Endothelial cell (in vitro differentiated cells): ENCODE measurements around the gene KRT4. TPM values are rescaled to one million over a fixed set of nuclear protein-coding genes. Genes with fewer than 3 reads are reported as not detected.

Experiments
- DNase-seq: peaks from one replicate; pipeline ENCODE4 v3.0.0; 2021; ENCODE audit warnings: low spot score
- H3K27ac Mint-ChIP-seq: one replicate; pipeline ENCODE4 v1.8.0; 2021; ENCODE audit warnings: mixed read lengths, inconsistent platforms; ENCODE audit not compliant: unreplicated experiment
- H3K27me3 Mint-ChIP-seq: one replicate; pipeline ENCODE4 v1.8.0; 2021; ENCODE audit warnings: mild to moderate bottlenecking, moderate library complexity, mixed read lengths, inconsistent platforms; ENCODE audit not compliant: unreplicated experiment
- H3K36me3 Mint-ChIP-seq: one replicate; pipeline ENCODE4 v1.8.0; 2021; ENCODE audit warnings: mild to moderate bottlenecking, low read depth, mixed read lengths, inconsistent platforms; ENCODE audit not compliant: unreplicated experiment
- H3K4me1 Mint-ChIP-seq: one replicate; pipeline ENCODE4 v1.8.0; 2021; ENCODE audit warnings: mild to moderate bottlenecking, mixed read lengths, inconsistent platforms; ENCODE audit not compliant: unreplicated experiment
- H3K4me3 Mint-ChIP-seq: one replicate; pipeline ENCODE4 v1.8.0; 2021; ENCODE audit warnings: mild to moderate bottlenecking, mixed read lengths, inconsistent platforms; ENCODE audit not compliant: unreplicated experiment
- H3K9me3 Mint-ChIP-seq: one replicate; pipeline ENCODE4 v1.8.0; 2021; ENCODE audit warnings: mixed read lengths, inconsistent platforms; ENCODE audit not compliant: unreplicated experiment
- total RNA-seq: library from RNA; stranded (reverse); fragmentation: NEBNext Ultra II Directional; extraction: Animal tissue kit (Norgen Biotek cat#: 25700); gene quantifications from one replicate; pipeline ENCODE4 v1.2.1, GENCODE V29; 2021; ENCODE audit not compliant: unreplicated experiment
- TF ChIP-seq, protein P1 (sequence below): fragments of 200-600 bp; sonication (generic); IDR thresholded peaks from one replicate; pipeline ENCODE4 v1.5.0; 2021; ENCODE audit warnings: antibody characterized with exemption; ENCODE audit not compliant: unreplicated experiment

The KRT4 gene
- total RNA-seq, 1 donor from 2014 or later: not detected

DNA sequence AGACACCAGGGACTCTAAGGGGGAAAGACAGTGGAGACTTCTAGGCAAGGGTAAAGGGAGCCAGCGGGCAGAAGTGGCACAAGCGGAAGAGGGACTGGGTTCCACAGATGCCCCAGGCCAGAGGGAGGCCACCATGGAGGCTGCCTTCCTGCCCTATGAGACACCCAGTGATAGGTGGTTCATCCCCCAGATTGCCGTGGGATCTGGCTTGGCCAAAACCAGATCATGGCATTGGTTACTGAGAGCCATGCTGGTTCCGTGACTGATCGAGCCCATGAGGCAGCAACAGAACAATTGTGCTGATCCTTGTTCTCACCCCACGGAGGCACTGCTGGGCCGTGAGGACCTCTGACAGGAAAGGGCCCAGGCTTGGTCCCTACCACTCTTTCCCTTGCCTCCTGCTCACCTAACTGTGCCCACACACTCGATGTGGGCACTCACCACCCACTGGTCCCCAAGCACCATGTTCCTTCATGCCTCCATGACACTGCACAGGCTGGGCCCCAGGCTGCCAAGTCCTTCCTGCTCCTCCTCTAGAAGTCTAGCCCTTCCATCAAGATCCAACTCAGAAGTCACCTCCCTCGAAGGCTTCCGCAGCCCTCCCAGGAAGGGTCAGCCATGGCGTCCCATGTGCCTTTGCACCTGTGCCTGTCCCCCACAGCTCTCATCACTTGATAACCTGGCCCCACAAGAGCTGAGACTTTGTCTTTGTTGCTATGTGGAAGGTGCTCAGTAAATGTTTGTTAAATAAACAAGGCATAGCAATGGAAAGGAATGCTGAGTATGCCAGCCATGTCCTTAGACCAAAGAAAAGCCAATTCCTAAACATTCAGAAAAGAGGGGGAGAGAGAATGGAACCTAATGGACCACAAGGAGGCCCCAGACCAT is 12.9 kb upstream of the KRT4 start:
- H3K4me3 Mint-ChIP-seq: no peak overlapping the region
- TF ChIP-seq, protein P1, sequence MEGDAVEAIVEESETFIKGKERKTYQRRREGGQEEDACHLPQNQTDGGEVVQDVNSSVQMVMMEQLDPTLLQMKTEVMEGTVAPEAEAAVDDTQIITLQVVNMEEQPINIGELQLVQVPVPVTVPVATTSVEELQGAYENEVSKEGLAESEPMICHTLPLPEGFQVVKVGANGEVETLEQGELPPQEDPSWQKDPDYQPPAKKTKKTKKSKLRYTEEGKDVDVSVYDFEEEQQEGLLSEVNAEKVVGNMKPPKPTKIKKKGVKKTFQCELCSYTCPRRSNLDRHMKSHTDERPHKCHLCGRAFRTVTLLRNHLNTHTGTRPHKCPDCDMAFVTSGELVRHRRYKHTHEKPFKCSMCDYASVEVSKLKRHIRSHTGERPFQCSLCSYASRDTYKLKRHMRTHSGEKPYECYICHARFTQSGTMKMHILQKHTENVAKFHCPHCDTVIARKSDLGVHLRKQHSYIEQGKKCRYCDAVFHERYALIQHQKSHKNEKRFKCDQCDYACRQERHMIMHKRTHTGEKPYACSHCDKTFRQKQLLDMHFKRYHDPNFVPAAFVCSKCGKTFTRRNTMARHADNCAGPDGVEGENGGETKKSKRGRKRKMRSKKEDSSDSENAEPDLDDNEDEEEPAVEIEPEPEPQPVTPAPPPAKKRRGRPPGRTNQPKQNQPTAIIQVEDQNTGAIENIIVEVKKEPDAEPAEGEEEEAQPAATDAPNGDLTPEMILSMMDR: no peak
- H3K27me3 Mint-ChIP-seq: peaks cover 2% of the 10 kb centered on the region
- H3K9me3 Mint-ChIP-seq: no peaks in the 10 kb centered on the region
- DNase-seq: no peak
- H3K4me1 Mint-ChIP-seq: no peaks in the 10 kb centered on the region
- H3K36me3 Mint-ChIP-seq: no peaks in the 10 kb centered on the region
- H3K27ac Mint-ChIP-seq: no peak overlapping the region

DNA sequence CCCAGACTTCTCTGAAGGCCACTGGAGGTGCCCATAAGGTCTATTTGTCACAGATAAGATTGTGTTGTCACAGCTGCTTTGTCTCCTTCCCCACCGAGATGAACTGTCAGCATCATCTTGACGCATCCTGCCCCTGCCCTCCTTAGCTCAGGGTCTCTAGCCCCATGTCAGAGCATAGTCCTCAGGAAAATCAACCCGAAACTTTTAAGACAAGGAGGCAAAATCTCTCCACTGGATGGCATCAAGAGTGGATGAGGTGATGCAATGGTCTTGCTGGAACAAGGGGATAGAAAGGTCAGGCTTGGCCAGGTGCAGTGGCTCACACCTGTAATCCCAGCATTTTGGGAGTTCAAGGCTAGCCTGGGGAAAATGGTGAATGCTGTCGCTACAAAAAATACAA is 12.0 kb upstream of the KRT4 start:
- TF ChIP-seq, protein P1: no peak
- Mint-ChIP-seq H3K4me3 (no peak overlapping the region), H3K4me1 (no peaks in the 10 kb centered on the region), H3K9me3 (no peaks in the 10 kb centered on the region), H3K36me3 (no peaks in the 10 kb centered on the region), H3K27me3 (peaks cover 2% of the 10 kb centered on the region), H3K27ac (no peak overlapping the region)
- no peak for DNase-seq

DNA sequence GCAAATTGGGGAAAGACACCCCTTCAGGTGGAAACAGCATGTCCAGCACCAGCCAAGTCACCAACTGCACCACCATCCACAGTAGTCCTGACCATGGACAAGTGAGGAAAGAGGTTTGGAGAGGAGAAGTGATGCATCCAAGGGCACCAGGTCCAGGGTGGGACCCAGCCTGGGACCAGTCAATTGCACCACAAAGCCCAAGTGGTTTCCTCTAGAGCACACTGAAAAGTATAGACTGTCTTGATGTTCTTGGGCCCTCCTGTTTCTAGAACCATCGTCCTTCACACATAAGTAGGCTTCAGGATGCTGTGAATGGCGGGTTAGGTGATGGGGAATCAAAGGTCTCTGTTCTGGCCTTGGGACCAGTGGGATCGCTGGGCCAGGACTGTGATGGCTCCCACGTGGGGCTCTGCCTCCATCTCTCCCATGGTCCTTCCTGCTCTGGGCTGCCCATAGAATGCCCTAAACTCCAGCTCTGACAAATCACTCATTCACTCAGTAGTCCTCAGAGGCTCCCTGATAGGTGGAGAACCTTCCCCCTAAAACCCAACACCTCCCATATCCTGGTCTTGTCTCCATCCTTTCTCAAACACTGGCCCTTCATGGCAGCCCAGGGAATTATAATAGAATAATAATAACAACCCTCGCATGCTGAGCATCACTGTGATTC is 11.0 kb upstream of the KRT4 start:
- no peak overlapping the region for H3K27ac Mint-ChIP-seq

DNA sequence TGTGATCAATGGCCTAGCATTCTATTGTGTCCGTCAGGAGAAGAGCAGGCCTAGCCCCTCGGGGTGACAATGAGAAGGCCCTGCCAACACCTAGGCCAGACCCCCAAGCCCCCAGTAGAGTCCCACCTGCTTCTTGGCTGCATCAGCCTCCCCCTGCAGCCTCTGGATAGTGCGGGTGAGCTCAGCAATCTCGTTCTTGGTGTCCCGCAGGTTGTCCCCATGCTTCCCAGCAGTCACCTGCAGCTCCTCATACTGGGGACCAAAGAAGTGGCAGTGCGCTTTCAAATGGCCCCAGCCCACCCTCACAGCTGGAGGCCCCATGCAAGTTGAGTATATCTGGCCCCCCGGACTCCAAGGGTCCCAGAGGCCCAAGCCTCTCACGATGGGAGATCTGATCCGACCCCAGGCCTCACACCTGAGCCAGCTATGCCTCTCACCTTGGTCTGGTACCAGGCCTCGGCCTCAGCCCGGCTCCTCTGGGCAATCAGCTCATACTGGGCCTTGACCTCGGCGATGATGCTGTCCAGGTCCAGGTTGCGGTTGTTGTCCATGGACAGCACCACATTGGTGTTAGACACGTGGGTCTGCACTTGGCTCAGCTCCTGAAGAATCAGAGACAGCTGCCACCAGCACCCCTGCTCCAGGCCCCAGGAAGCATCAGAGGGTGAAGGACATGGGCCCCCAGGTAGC is 10.0 kb upstream of the KRT4 start:
- peaks cover 5% of the 10 kb centered on the region for H3K27me3 Mint-ChIP-seq
- TF ChIP-seq, protein P1: no peak
- H3K4me3 Mint-ChIP-seq: no peak overlapping the region
- no peaks in the 10 kb centered on the region for H3K4me1 Mint-ChIP-seq
- no peaks in the 10 kb centered on the region for H3K36me3 Mint-ChIP-seq
- H3K27ac Mint-ChIP-seq: no peak overlapping the region
- no peak for DNase-seq
- H3K9me3 Mint-ChIP-seq: no peaks in the 10 kb centered on the region

More for the DNA sequence above, 11.0 kb upstream of the KRT4 start:
- no peaks in the 10 kb centered on the region for H3K4me1 Mint-ChIP-seq
- H3K36me3 Mint-ChIP-seq: no peaks in the 10 kb centered on the region
- no peaks in the 10 kb centered on the region for H3K9me3 Mint-ChIP-seq
- H3K27me3 Mint-ChIP-seq: peaks cover 5% of the 10 kb centered on the region
- DNase-seq: no peak
- TF ChIP-seq, protein P1: no peak
- no peak overlapping the region for H3K4me3 Mint-ChIP-seq
